Thoracic aorta (tissue), 2 donors: ENCODE data around the gene CAPN14. TPM values are rescaled to one million over a fixed set of nuclear protein-coding genes. Genes with fewer than 3 reads are reported as not detected.

ENCODE experiments used
- ATAC-seq: fragments of 150-250 bp; one replicate; pipeline ENCODE4 v1.8.0; 2017; ENCODE audit warnings: low read depth; ENCODE audit not compliant: insufficient number of reproducible peaks, low FRiP score
- DNase-seq: peaks from one replicate; pipeline ENCODE4 v3.0.0-alpha.2; 2020; ENCODE audit warnings: low spot score
- H3K27ac ChIP-seq, 2 donors: fragments of 200-600 bp; sonication (generic); 1 replicate in 1 of 2; 2 replicates in 1 of 2; pipeline ENCODE4 v1.5.1; 2016; ENCODE audit warnings: mild to moderate bottlenecking in 2 of 2, moderate library complexity in 2 of 2
- H3K27me3 ChIP-seq: fragments of 200-600 bp; sonication (generic); replicated peaks from 2 replicates; pipeline ENCODE4 v1.6.0; 2016; ENCODE audit warnings: mild to moderate bottlenecking; ENCODE audit not compliant: insufficient read depth
- H3K36me3 ChIP-seq: fragments of 200-600 bp; sonication (generic); one replicate; pipeline ENCODE4 v1.5.1; 2016
- H3K4me1 ChIP-seq, 2 donors: fragments of 200-600 bp; sonication (generic); 1 replicate in 1 of 2; 2 replicates in 1 of 2; pipeline versions ENCODE4 v1.5.1 to v1.6.0; 2016; ENCODE audit warnings: low read depth in 2 of 2, mild to moderate bottlenecking in 1 of 2; ENCODE audit not compliant: control insufficient read depth in 1 of 2
- H3K4me3 ChIP-seq: fragments of 200-600 bp; sonication (generic); 2 replicates; pipeline ENCODE4 v1.5.1; 2016; ENCODE audit warnings: mild to moderate bottlenecking
- H3K9me3 ChIP-seq: fragments of 200-600 bp; sonication (generic); 2 replicates; pipeline ENCODE4 v1.5.1; 2016
- CTCF ChIP-seq: fragments of 200-600 bp; sonication (generic); IDR thresholded peaks from one replicate; pipeline ENCODE4 v1.5.1; 2019; ENCODE audit warnings: antibody characterized with exemption
- total RNA-seq, 2 donors: library from RNA; depleted of rRNA; stranded (reverse); fragments of >200 nt; gene quantifications; one replicate each; pipeline versions ENCODE4 v1.1.0 to v1.2.3, GENCODE V29; 2016

The CAPN14 gene
- total RNA-seq, 2 donors from 2014 or later: 0.14 TPM; not detected in 1

GRCh38 chr2:31219131-31219969 lies 2.0 kb upstream of the CAPN14 start:
- no peak for ATAC-seq
- H3K27me3 ChIP-seq: no peaks in the 10 kb centered on the region
- no peaks in the 10 kb centered on the region for H3K36me3 ChIP-seq
- DNase-seq: no peak
- no peak for TF ChIP-seq CTCF
- no peaks in the 10 kb centered on the region for H3K9me3 ChIP-seq
- no peak overlapping the region for H3K27ac ChIP-seq
- no peak overlapping the region for H3K4me3 ChIP-seq
- H3K4me1 ChIP-seq: no peaks in the 10 kb centered on the region

- no peak overlapping the region for H3K4me3 ChIP-seq
- H3K9me3 ChIP-seq: no peaks in the 10 kb centered on the region
- H3K4me1 ChIP-seq: no peaks in the 10 kb centered on the region
- no peak for TF ChIP-seq CTCF
- ATAC-seq (no peak), DNase-seq (no peak)
- no peaks in the 10 kb centered on the region for H3K27me3 ChIP-seq
- no peak overlapping the region for H3K27ac ChIP-seq
- H3K36me3 ChIP-seq: no peaks in the 10 kb centered on the region
Measured at GRCh38 chr2:31216734-31217133, 581 bp downstream of the CAPN14 start.

DNA sequence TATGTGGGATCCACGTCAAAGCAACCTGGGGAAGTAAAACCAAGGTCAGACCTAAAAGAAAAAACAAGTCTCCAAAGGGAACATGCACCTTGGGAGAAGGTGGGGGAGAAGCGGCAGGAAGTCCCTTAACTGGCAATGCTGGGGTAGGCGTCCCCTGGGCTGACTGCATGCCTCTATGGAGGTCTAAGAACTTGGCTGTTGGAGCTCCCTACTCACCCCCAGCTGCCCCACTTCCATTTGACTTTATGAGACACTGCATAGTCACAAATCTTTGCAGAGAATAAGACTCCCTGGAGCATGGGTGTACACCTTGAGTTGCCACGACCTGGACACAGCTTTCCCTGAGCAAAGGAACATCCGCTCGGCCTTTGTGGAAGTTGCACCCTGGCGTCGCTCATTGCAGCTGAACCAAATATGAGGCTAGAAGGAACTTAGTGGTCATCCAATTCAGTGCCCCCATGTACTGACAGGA lies 2.8 kb downstream of the CAPN14 start:
- DNase-seq (no peak), ATAC-seq (no peak)
- Histone ChIP-seq H3K9me3 (no peaks in the 10 kb centered on the region), H3K4me1 (no peaks in the 10 kb centered on the region), H3K27me3 (no peaks in the 10 kb centered on the region), H3K4me3 (no peak overlapping the region), H3K27ac (no peak overlapping the region), H3K36me3 (no peaks in the 10 kb centered on the region)
- TF ChIP-seq CTCF: no peak

DNA sequence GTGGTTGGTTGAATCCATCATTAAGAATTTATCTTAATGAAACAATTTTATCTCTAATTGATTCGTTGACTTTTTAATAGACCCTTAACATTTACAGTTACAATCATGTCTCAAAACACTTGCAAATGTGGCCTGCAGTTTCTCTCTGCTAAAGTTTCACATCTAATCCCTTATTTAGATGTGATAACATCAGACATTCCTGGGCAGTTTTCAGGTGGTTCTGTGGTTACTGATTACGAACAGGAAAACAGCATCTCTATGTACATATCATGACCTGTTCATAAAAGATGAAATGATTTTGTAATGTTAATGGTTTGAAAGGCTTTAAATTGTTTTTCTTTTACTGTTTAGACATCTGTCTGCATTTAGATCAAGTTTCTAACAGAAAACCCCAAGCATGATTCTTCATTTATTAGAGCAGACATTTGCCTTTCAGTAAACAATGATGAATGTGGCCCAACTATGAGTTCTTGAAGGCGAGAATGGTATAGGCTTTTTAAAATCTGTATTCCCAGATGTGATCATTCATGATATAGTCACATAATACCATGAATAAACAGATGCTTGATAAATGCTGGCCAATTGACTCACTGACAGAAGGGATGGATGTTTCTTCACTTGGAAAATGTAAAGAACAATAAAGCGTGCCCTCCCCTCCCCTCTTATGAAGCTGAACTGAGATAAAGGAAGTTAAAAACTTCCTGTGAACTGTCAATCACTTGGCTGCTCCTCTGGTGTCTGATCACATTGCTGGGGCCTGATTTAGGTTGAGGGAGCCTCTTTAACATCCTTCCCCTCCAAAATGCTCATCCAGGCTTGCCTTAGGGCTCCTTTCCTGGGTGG lies 3.5 kb downstream of the CAPN14 start:
- Histone ChIP-seq H3K36me3 (no peaks in the 10 kb centered on the region), H3K27me3 (no peaks in the 10 kb centered on the region), H3K4me1 (no peaks in the 10 kb centered on the region), H3K9me3 (no peaks in the 10 kb centered on the region), H3K27ac (no peak overlapping the region), H3K4me3 (no peak overlapping the region)
- ATAC-seq (no peak), DNase-seq (no peak)
- TF ChIP-seq CTCF: no peak
